ENCODE data around the gene OR2F2.

The OR2F2 gene

GRCh38 chr7:143978585-143978984 is 43.6 kb downstream of the OR2F2 start:
- no peak for DNase-seq (ENCODE audit: low read depth, low spot score)

DNA sequence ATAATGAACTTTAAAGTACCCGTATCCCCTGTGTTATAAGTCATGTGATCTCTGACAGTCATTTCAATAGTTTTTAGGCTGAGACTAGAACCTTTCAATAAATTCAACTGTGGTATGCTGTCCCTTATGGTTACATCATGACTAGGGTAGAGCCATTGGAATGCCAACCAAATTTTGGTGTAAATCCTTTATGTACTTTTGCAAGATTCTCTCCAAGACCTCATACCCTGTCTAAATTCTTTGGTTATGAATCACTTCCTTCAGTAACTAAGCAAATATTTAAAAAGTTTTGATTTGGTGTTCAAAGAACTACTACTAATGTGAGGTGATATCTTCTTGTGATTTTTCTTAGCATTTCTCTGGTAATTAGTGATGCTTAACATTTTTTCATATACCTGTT is 44.3 kb downstream of the OR2F2 start:
- DNase-seq (ENCODE audit: low read depth, low spot score) = no peak

- no peak for DNase-seq (ENCODE audit: low read depth, low spot score)
These were observed 45.0 kb downstream of the OR2F2 start for GRCh38 chr7:143979998-143980397.

- no peak for DNase-seq (ENCODE audit: low read depth, low spot score)
These were observed 45.9 kb downstream of the OR2F2 start for GRCh38 chr7:143980746-143981510.

DNA sequence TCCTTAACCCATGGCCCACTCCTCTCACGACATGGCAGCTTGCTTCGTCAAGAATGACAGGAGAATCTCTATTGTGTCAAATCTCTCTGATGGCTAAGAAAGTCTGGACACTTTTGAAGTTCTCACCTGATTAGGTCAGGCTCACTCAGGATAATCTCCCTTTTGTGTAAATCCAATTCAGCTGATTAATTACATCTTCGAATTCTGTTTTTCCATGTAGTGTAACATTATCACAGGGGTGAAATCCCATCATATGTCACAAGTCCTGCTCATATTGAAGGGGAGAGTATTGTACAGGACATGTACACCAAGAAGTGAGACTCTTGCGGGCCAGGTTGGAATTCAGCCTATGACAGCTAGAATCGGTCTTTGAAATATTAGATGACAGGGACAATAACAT is 48.9 kb downstream of the OR2F2 start:
- DNase-seq (ENCODE audit: low read depth, low spot score) = no peak

Data from activated CD4-positive, CD25-positive, alpha-beta regulatory T cell treated with anti-CD3 and anti-CD28 coated beads, Interleukin-2, amount 50 U/mL, for 16 hours (primary cell).